ENCODE measurements around the gene SCN4A. TPM values are rescaled to one million over a fixed set of nuclear protein-coding genes. Genes with fewer than 3 reads are reported as not detected.
A peak's percentile ranks its signal among the peaks of the same experiment; 100 is the strongest.
"Not testable (repeated sequence)": the region's sequence is repeated elsewhere in the genome, so short reads cannot be mapped to it uniquely, and the experiment has no call there.

Gene SCN4A
- total RNA-seq, 2 donors from 2014 or later: 3.9 to 4.4 TPM

DNA sequence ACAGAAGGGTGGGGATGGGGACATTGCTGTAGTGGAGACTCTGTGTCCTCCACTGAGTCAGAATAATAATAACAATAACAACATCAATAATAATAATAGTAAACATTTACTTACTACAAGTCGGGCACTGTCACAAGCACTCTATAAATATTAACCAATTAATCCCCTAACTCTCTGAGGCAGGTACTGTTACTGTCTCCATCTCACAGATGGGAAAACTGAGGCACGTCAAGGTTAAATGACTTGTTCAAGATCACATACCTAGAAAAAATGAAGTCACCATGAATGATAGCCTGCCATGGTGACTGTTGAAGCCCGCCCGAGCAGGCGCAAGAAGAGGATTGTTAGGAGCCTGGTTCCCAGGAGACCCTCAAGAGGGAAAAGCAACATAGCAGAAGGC, 35.6 kb upstream of the SCN4A start:
- H3K27me3 Mint-ChIP-seq (ENCODE audit: insufficient read depth): peaks cover 6% of the 10 kb centered on the region
- H3K9me3 Mint-ChIP-seq: no peaks in the 10 kb centered on the region
- no peak overlapping the region for H3K4me3 Mint-ChIP-seq

DNA sequence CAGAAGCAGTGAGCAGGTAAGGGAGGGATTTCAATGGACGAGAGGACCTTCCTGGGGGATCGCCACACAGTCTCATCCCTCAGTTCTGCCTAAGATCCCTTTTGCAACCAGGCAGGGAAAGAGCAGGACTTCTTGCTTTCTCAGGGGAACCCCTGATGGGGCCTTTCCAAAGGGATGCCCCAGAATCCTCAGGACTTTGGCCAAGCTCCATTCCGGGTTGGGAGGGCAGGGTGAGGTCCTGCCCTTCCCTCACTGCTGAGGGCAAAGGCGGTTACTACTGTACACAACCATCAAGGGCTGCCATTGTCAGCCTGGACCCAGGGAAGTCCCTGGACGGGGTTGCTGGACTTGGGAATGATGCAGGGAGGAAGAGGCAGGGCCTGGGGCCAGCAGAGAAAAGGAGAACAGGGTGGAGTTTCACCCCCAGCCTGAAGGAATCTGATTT, 35.1 kb upstream of the SCN4A start:
- Histone ChIP-seq H3K4me1 (ENCODE audit: control insufficient read depth, insufficient read depth, low read length) (no peaks in the 10 kb centered on the region), H3K9ac (ENCODE audit: extremely low read depth, low read length, poor library complexity, severe bottlenecking) (no peak overlapping the region), H3K9me3 (ENCODE audit: control insufficient read depth, low read length) (no peaks in the 10 kb centered on the region), H3K4me3 (ENCODE audit: low read length) (no peak overlapping the region), H3K27ac (ENCODE audit: low read depth, low read length) (no peak overlapping the region), H3K36me3 (ENCODE audit: control insufficient read depth, insufficient read depth, low read length) (no peaks in the 10 kb centered on the region), H3K27me3 (ENCODE audit: control insufficient read depth, insufficient read depth, low read length, poor library complexity, severe bottlenecking) (no peaks in the 10 kb centered on the region)
- H3K27ac Mint-ChIP-seq: no peak overlapping the region
- WGBS, 2 experiments (ENCODE audit: insufficient coverage in 1 of 2, insufficient read length in 1 of 2): 86 to 95% methylated on average over 2 to 5 of the region's 5 CpGs
- H3K36me3 Mint-ChIP-seq (ENCODE audit: low read depth): no peaks in the 10 kb centered on the region
- H3K4me1 Mint-ChIP-seq: no peaks in the 10 kb centered on the region
- no peak overlapping the region for H3K4me3 Mint-ChIP-seq
- TF ChIP-seq, protein P1, sequence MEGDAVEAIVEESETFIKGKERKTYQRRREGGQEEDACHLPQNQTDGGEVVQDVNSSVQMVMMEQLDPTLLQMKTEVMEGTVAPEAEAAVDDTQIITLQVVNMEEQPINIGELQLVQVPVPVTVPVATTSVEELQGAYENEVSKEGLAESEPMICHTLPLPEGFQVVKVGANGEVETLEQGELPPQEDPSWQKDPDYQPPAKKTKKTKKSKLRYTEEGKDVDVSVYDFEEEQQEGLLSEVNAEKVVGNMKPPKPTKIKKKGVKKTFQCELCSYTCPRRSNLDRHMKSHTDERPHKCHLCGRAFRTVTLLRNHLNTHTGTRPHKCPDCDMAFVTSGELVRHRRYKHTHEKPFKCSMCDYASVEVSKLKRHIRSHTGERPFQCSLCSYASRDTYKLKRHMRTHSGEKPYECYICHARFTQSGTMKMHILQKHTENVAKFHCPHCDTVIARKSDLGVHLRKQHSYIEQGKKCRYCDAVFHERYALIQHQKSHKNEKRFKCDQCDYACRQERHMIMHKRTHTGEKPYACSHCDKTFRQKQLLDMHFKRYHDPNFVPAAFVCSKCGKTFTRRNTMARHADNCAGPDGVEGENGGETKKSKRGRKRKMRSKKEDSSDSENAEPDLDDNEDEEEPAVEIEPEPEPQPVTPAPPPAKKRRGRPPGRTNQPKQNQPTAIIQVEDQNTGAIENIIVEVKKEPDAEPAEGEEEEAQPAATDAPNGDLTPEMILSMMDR (conservative IDR thresholded peaks at IDR 0.05): no peak
- peak; percentile 48 for DNase-seq
- peaks cover 6% of the 10 kb centered on the region for H3K27me3 Mint-ChIP-seq (ENCODE audit: insufficient read depth)
- no peaks in the 10 kb centered on the region for H3K9me3 Mint-ChIP-seq

More for the DNA sequence above, 35.6 kb upstream of the SCN4A start:
- TF ChIP-seq, protein P1 (conservative IDR thresholded peaks at IDR 0.05): no peak
- Mint-ChIP-seq H3K27ac (no peak overlapping the region), H3K4me1 (no peaks in the 10 kb centered on the region), H3K36me3 (ENCODE audit: low read depth) (no peaks in the 10 kb centered on the region)
- no peak overlapping the region for H3K9ac ChIP-seq (ENCODE audit: extremely low read depth, low read length, poor library complexity, severe bottlenecking)
- 87 to 89% methylated on average over 5 of the region's 5 CpGs for WGBS, 2 experiments (ENCODE audit: insufficient coverage in 1 of 2, insufficient read length in 1 of 2)
- H3K4me3 ChIP-seq (ENCODE audit: low read length): no peak overlapping the region
- H3K27me3 ChIP-seq (ENCODE audit: control insufficient read depth, insufficient read depth, low read length, poor library complexity, severe bottlenecking): no peaks in the 10 kb centered on the region
- no peaks in the 10 kb centered on the region for H3K36me3 ChIP-seq (ENCODE audit: control insufficient read depth, insufficient read depth, low read length)
- DNase-seq: no peak
- no peaks in the 10 kb centered on the region for H3K4me1 ChIP-seq (ENCODE audit: control insufficient read depth, insufficient read depth, low read length)
- no peak overlapping the region for H3K27ac ChIP-seq (ENCODE audit: low read depth, low read length)
- no peaks in the 10 kb centered on the region for H3K9me3 ChIP-seq (ENCODE audit: control insufficient read depth, low read length)

DNA sequence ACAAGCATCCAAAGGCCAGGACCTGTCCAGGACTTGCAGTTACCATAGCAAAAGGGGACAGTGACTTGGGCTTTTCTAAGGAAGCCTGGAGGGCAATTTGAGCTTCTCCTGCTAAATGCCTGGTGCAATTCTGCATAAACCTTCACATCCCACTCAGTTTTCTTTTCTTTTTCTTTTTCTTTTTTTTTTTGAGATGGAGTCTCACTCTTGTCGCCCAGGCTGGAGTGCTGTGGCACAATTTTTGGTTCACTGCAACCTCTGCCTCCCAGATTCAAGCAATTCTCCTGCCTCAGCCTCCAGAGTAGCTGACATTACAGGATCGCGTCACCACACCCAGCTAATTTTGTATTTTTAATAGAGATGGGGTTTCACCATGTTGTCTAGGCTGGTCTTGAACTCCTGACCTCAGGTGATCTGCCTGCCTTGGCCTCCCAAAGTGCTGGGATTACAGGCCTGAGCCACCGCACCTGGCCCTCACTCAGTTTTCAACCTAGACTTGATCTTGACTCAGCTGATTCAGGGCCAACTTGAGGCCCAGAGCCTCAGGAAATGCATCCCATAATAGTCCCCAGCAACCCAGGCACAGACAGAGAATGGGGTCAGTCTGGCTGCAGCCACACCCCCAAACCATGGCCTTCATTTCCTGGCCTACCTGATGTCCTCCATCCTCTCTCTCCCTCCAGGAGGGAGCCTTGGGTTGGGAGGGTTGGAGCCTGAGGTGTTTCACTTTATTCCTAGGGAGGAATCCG, 34.5 kb upstream of the SCN4A start:
- H3K9me3 ChIP-seq (ENCODE audit: control insufficient read depth, low read length); H3K4me3 Mint-ChIP-seq; H3K4me3 ChIP-seq (ENCODE audit: low read length); H3K27ac ChIP-seq (ENCODE audit: low read depth, low read length); H3K36me3 Mint-ChIP-seq (ENCODE audit: low read depth); H3K27me3 ChIP-seq (ENCODE audit: control insufficient read depth, insufficient read depth, low read length, poor library complexity, severe bottlenecking); H3K36me3 ChIP-seq (ENCODE audit: control insufficient read depth, insufficient read depth, low read length); H3K9ac ChIP-seq (ENCODE audit: extremely low read depth, low read length, poor library complexity, severe bottlenecking); H3K4me1 Mint-ChIP-seq; DNase-seq; H3K27ac Mint-ChIP-seq; H3K27me3 Mint-ChIP-seq (ENCODE audit: insufficient read depth); H3K4me1 ChIP-seq (ENCODE audit: control insufficient read depth, insufficient read depth, low read length); H3K9me3 Mint-ChIP-seq: not testable (repeated sequence)
- 88 to 95% methylated on average over 1 to 5 of the region's 5 CpGs for WGBS, 2 experiments (ENCODE audit: insufficient coverage in 1 of 2, insufficient read length in 1 of 2)

Data from endodermal cell (in vitro differentiated cells).